ENCODE results near the gene MAL.

MAL gene

DNA sequence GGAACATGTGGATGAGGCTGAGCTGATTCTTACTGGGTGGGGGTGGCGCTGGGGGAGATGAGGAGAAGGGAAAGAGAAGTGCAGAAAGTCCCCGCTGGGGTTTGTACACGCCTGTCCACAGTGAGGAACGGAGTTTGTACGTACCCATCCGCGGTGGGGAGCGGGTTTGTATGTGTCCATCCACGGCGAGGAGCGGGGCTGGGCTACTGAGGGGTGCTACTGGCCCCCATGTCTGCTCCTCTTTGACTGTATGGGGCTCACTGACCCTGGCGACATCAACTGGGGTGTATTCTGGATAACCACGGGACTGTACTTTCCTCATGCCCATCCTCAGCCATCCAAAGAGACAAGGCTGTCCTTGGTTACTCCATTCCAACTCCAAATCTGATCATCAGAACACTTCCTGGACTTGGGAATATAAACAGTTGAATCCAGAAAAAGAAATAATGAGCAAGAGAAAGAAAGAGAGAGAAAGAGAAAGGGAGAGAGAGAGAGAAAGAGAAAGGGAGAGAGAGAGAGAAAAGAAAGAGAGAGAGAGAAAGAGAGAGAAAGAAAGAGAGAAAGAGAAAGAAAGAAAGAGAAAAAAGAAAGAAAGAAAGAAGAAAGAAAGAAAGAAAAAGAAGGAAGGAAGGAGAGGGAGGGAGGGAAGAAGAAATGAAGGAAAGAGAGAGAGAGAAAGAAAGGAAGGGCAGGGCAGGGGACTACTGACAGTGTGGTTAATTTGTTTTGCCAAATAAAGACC lies 21.0 kb downstream of the MAL start:
- TF ChIP-seq ZFP3 (CRISPR knock-in tag; IDR thresholded peaks at IDR 0.05) (no peak), ZNF565 (CRISPR knock-in tag; conservative IDR thresholded peaks at IDR 0.05; ENCODE audit: low read depth) (no peak), OSR1 (CRISPR knock-in tag; IDR thresholded peaks at IDR 0.05) (no peak), CSRNP3 (CRISPR knock-in tag; IDR thresholded peaks at IDR 0.05) (no peak), ZC3H10 (CRISPR knock-in tag; IDR thresholded peaks at IDR 0.05) (no peak), PATZ1 (CRISPR knock-in tag; IDR thresholded peaks at IDR 0.05; ENCODE audit: borderline replicate concordance) (no peak), PPARA (CRISPR knock-in tag; IDR thresholded peaks at IDR 0.05; ENCODE audit: borderline replicate concordance) (no peak), TOX (CRISPR knock-in tag; IDR thresholded peaks at IDR 0.05; ENCODE audit: borderline replicate concordance) (no peak), ISL1 (CRISPR knock-in tag; IDR thresholded peaks at IDR 0.05) (no peak), CSDC2 (CRISPR knock-in tag; IDR thresholded peaks at IDR 0.05) (no peak), ARNTL (CRISPR knock-in tag; IDR thresholded peaks at IDR 0.05; ENCODE audit: borderline replicate concordance, low read depth) (no peak)
- ATAC-seq = no peak

DNA sequence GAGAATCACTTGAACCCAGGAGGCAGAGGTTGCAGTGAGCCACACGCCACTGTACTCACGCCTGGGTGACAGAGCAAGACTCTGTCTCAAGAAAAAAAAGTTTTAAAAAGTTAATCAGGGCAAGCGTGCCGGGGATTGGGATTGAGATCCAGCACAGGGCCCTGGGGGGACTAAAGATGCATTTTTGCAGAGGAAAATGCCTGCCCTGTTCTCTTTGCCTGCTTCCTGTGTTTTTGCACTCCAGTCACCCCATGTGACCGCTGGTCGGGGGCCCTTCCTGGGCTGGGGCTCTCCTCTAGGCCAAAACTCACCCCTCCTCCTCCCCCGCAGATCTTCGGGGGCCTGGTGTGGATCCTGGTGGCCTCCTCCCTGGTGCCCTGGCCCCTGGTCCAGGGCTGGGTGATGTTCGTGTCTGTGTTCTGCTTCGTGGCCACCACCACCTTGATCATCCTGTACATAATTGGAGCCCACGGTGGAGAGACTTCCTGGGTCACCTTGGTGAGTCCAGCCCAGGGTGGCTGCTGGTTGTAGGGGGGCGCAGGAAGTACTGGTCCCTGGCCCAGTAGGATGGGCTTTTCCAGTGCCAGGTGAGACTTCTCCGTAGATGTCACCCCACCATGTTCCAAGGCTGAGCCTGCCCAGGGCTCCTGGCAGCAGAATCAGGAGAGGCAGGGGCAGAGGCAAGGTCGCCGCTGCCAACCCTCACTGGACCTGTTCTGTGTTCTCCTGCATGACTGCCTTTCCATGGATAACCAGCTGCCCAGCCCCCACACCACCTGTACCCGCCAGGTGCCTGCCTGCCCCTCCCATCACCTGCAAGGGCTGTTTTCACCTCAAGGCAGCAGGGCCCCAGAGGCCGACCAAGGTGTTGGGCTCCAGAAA lies 22.4 kb downstream of the MAL start:
- TF ChIP-seq ZNF565 (CRISPR knock-in tag; conservative IDR thresholded peaks at IDR 0.05; ENCODE audit: low read depth) (no peak), ZNF8 (CRISPR knock-in tag; IDR thresholded peaks at IDR 0.05) (no peak), BACH2 (CRISPR knock-in tag; IDR thresholded peaks at IDR 0.05; ENCODE audit: borderline replicate concordance) (no peak), ZFP3 (CRISPR knock-in tag; IDR thresholded peaks at IDR 0.05) (no peak), PATZ1 (CRISPR knock-in tag; IDR thresholded peaks at IDR 0.05; ENCODE audit: borderline replicate concordance) (no peak), ZC3H10 (CRISPR knock-in tag; IDR thresholded peaks at IDR 0.05) (no peak), PPARA (CRISPR knock-in tag; IDR thresholded peaks at IDR 0.05; ENCODE audit: borderline replicate concordance) (no peak), RARB (CRISPR knock-in tag; IDR thresholded peaks at IDR 0.05) (no peak), ARNTL (CRISPR knock-in tag; IDR thresholded peaks at IDR 0.05; ENCODE audit: borderline replicate concordance, low read depth) (no peak), ISL1 (CRISPR knock-in tag; IDR thresholded peaks at IDR 0.05) (no peak), TSHZ2 (CRISPR knock-in tag; IDR thresholded peaks at IDR 0.05) (no peak), ESRRG (CRISPR knock-in tag; IDR thresholded peaks at IDR 0.05) (no peak), CSRNP3 (CRISPR knock-in tag; IDR thresholded peaks at IDR 0.05) (no peak), ZFP30 (CRISPR knock-in tag; IDR thresholded peaks at IDR 0.05) (no peak), CSDC2 (CRISPR knock-in tag; IDR thresholded peaks at IDR 0.05) (no peak), OSR1 (CRISPR knock-in tag; IDR thresholded peaks at IDR 0.05) (no peak)
- TF ChIP-seq, protein P1, sequence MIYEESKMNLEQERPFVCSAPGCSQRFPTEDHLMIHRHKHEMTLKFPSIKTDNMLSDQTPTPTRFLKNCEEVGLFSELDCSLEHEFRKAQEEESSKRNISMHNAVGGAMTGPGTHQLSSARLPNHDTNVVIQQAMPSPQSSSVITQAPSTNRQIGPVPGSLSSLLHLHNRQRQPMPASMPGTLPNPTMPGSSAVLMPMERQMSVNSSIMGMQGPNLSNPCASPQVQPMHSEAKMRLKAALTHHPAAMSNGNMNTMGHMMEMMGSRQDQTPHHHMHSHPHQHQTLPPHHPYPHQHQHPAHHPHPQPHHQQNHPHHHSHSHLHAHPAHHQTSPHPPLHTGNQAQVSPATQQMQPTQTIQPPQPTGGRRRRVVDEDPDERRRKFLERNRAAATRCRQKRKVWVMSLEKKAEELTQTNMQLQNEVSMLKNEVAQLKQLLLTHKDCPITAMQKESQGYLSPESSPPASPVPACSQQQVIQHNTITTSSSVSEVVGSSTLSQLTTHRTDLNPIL (CRISPR knock-in tag; IDR thresholded peaks at IDR 0.05; ENCODE audit: low read depth) = no peak
- no peak for ATAC-seq
